Thyroid gland (tissue), 4 donors: ENCODE data around the gene ZFC3H1. TPM values are rescaled to one million over a fixed set of nuclear protein-coding genes. Genes with fewer than 3 reads are reported as not detected.

Experiments
- DNase-seq, 2 donors: peaks; one replicate each; pipeline ENCODE4 v3.0.0-alpha.2; 2019
- H3K27ac ChIP-seq, 3 donors: fragments of 200-600 bp; sonication (generic); 1 replicate in 2 of 3; 2 replicates in 1 of 3; pipeline ENCODE4 v1.5.1; 2016 to 2019; ENCODE audit warnings: mild to moderate bottlenecking in 1 of 3, moderate library complexity in 1 of 3
- H3K27me3 ChIP-seq: fragments of 200-600 bp; sonication (generic); one replicate; pipeline ENCODE4 v1.5.1; 2019
- H3K36me3 ChIP-seq, 2 donors: fragments of 200-600 bp; sonication (generic); one replicate each; pipeline ENCODE4 v1.5.1; 2016 to 2019
- H3K4me1 ChIP-seq, 2 donors: fragments of 200-600 bp; sonication (generic); one replicate each; pipeline ENCODE4 v1.5.1; 2017 to 2019
- H3K4me3 ChIP-seq, 3 donors: fragments of 200-600 bp; sonication (generic); replicated peaks in 1 of 3; 1 replicate in 2 of 3; 2 replicates in 1 of 3; pipeline ENCODE4 v1.5.1; 2016; ENCODE audit warnings: mild to moderate bottlenecking in 1 of 3
- H3K9me3 ChIP-seq: fragments of 200-600 bp; sonication (generic); one replicate; pipeline ENCODE4 v1.5.1; 2017
- CTCF ChIP-seq, 6 experiments: fragments of 200-600 bp in 3 of 6; fragments of 450-650 bp in 3 of 6; sonication (generic) in 3 of 6; IDR thresholded peaks; one replicate each; pipeline ENCODE4 v1.5.1; 2016 to 2019; ENCODE audit warnings: antibody characterized with exemption in 6 of 6, mild to moderate bottlenecking in 2 of 6, inconsistent platforms in 1 of 6, moderate library complexity in 1 of 6
- POLR2A ChIP-seq, 2 donors: fragments of 450-650 bp; IDR thresholded peaks; one replicate each; pipeline ENCODE4 v1.6.1; 2017; ENCODE audit warnings: antibody characterized with exemption in 2 of 2, mild to moderate bottlenecking in 2 of 2, moderate library complexity in 1 of 2
- WGBS, 2 donors: methylation state at CpG; one replicate each; pipeline ENCODE4 v1.1.5; 2017; 5-methylcytosine and 5-hydroxymethylcytosine counted together
- intact Hi-C: fragments of 100-400 bp; cut with DNase I; formaldehyde crosslinking; loops from one replicate; pipeline ENCODE4 v1.15.1; 2023
- total RNA-seq, 4 donors: library from RNA; depleted of rRNA; stranded (reverse); fragments of >200 nt; gene quantifications; one replicate each; pipeline ENCODE4 v1.2.3, GENCODE V29; 2016

ZFC3H1 gene
- total RNA-seq, 4 donors from 2014 or later = 45.2 to 62.4 (median 50.0) TPM

GRCh38 chr12:71641390-71641789, 22.3 kb downstream of the ZFC3H1 start:
- no peaks in the 10 kb centered on the region for H3K4me1 ChIP-seq
- DNase-seq = no peak
- H3K27ac ChIP-seq = no peak overlapping the region
- no peaks in the 10 kb centered on the region for H3K27me3 ChIP-seq
- WGBS, 2 donors = 87 to 94% methylated on average over 2 of the region's 2 CpGs
- no peaks in the 10 kb centered on the region for H3K9me3 ChIP-seq
- peaks cover 24 to 50% of the 10 kb centered on the region in 2 donors for H3K36me3 ChIP-seq
- H3K4me3 ChIP-seq = no peak overlapping the region
- TF ChIP-seq POLR2A (IDR thresholded peaks at IDR 0.05) = no peak
- no peak for TF ChIP-seq CTCF (IDR thresholded peaks at IDR 0.05)
- intact Hi-C loops = no loop called here

- TF ChIP-seq CTCF (IDR thresholded peaks at IDR 0.05) (no peak), POLR2A (IDR thresholded peaks at IDR 0.05) (no peak)
- no peaks in the 10 kb centered on the region for H3K27me3 ChIP-seq
- WGBS, 2 donors = 97 to 100% methylated on average over 2 of the region's 2 CpGs
- intact Hi-C loops = no loop called here
- H3K9me3 ChIP-seq = no peaks in the 10 kb centered on the region
- H3K27ac ChIP-seq = no peak overlapping the region
- H3K36me3 ChIP-seq = peaks cover 24 to 60% of the 10 kb centered on the region in 2 donors
- no peak for DNase-seq
- no peaks in the 10 kb centered on the region for H3K4me1 ChIP-seq
- no peak overlapping the region for H3K4me3 ChIP-seq
Measured at GRCh38 chr12:71640316-71640715, 23.3 kb downstream of the ZFC3H1 start.

- 71 to 75% methylated on average over 2 of the region's 2 CpGs for WGBS, 2 donors
- DNase-seq = peak; percentile 9 to 17
- H3K27me3 ChIP-seq = no peaks in the 10 kb centered on the region
- H3K9me3 ChIP-seq = no peaks in the 10 kb centered on the region
- H3K27ac ChIP-seq = no peak overlapping the region
- TF ChIP-seq CTCF (IDR thresholded peaks at IDR 0.05) (no peak), POLR2A (IDR thresholded peaks at IDR 0.05) (no peak)
- H3K4me3 ChIP-seq = no peak overlapping the region
- intact Hi-C loops = no loop called here
- H3K36me3 ChIP-seq = peaks cover 28 to 58% of the 10 kb centered on the region in 2 donors
- H3K4me1 ChIP-seq = no peaks in the 10 kb centered on the region
Measured at GRCh38 chr12:71639341-71639760, 24.3 kb downstream of the ZFC3H1 start.

GRCh38 chr12:71638499-71638898, 25.1 kb downstream of the ZFC3H1 start:
- peaks cover 27 to 58% of the 10 kb centered on the region in 2 donors for H3K36me3 ChIP-seq
- H3K27me3 ChIP-seq = no peaks in the 10 kb centered on the region
- no peak overlapping the region for H3K27ac ChIP-seq
- no peak overlapping the region for H3K4me3 ChIP-seq
- intact Hi-C loops = no loop called here
- no peak for DNase-seq
- TF ChIP-seq CTCF (IDR thresholded peaks at IDR 0.05) (no peak), POLR2A (IDR thresholded peaks at IDR 0.05) (no peak)
- H3K4me1 ChIP-seq = no peaks in the 10 kb centered on the region
- H3K9me3 ChIP-seq = no peaks in the 10 kb centered on the region

- H3K4me1 ChIP-seq = no peaks in the 10 kb centered on the region
- no peaks in the 10 kb centered on the region for H3K9me3 ChIP-seq
- H3K27ac ChIP-seq = no peak overlapping the region
- H3K27me3 ChIP-seq = no peaks in the 10 kb centered on the region
- no peak overlapping the region for H3K4me3 ChIP-seq
- intact Hi-C loops = no loop called here
- DNase-seq = no peak
- WGBS, 2 donors = 36 to 41% methylated on average over 3 of the region's 3 CpGs
- H3K36me3 ChIP-seq = peaks cover 32 to 55% of the 10 kb centered on the region in 2 donors
- peak; percentile 30 to 75 (median 54) for TF ChIP-seq CTCF (IDR thresholded peaks at IDR 0.05)
- no peak for TF ChIP-seq POLR2A (IDR thresholded peaks at IDR 0.05)
Measured at GRCh38 chr12:71636704-71637115, 26.9 kb downstream of the ZFC3H1 start.
